K562 (cell line): ENCODE results near the gene SPATA45. TPM values are rescaled to one million over a fixed set of nuclear protein-coding genes. Genes with fewer than 3 reads are reported as not detected.

Experiments
- ATAC-seq: fragments of 200-7000 bp; cut with Tn5 transposase; 3 replicates; pipeline ENCODE4 v1.9.1; 2020; ENCODE audit warnings: moderate library complexity
- BruUV-seq: library from RNA; stranded (reverse); fragments of 400-500 nt; replicated peaks from 2 replicates; lab custom pipeline; 2021; lab: Mats Ljungman, UMichigan
- CTCF ChIA-PET: fragments of 300-600 bp; formaldehyde crosslinking; extraction: SDS; loops from one replicate; lab custom pipeline; 2021; ENCODE audit warnings: low intra/inter-chr PET ratio; lab: Yijun Ruan, JAX
- POLR2A ChIA-PET: fragments of 300-600, 350-650 bp; sonication (Branson Sonifier 250); formaldehyde crosslinking; extraction: SDS; loops from one replicate; lab custom pipeline; 2021; ENCODE audit warnings: antibody characterized with exemption, inconsistent platforms; lab: Yijun Ruan, JAX
- DNase-seq, 4 experiments: peaks; one replicate each; pipeline versions ENCODE4 v3.0.0 to v3.0.0-alpha.2; 2011 to 2018; ENCODE audit warnings: low spot score in 3 of 4, mixed read lengths in 3 of 4; ENCODE audit errors: extremely low read depth in 1 of 4
- FAIRE-seq: peaks from 2 replicates; lab custom pipeline; 2011; peaks lifted over from hg19 to GRCh38; lab: Jason Lieb, UNC
- H2AFZ ChIP-seq: 2 replicates; pipeline ENCODE4 v1.6.0; 2011; ENCODE audit warnings: low read depth, low read length, control low read depth, inconsistent platforms
- H3K27ac ChIP-seq: fragments of 200-600 bp; 3 replicates; pipeline ENCODE4 v1.8.0; 2011; ENCODE audit warnings: low read depth, mild to moderate bottlenecking, control low read depth, inconsistent platforms, low read length, moderate library complexity, mixed read lengths; ENCODE audit errors: extremely low read depth
- H3K27me3 ChIP-seq, 2 experiments: fragments of 300-600 bp in 1 of 2; 2 replicates in 1 of 2; 3 replicates in 1 of 2; pipeline versions ENCODE4 v1.6.0 to v1.8.0; 2011; ENCODE audit warnings: inconsistent platforms in 2 of 2, low read length in 2 of 2, mild to moderate bottlenecking in 1 of 2, mixed read lengths in 1 of 2, moderate library complexity in 1 of 2; ENCODE audit not compliant: control insufficient read depth in 2 of 2, insufficient read depth in 2 of 2
- H3K36me3 ChIP-seq: fragments of 300-600 bp; 3 replicates; pipeline ENCODE4 v1.8.0; 2011; ENCODE audit warnings: mild to moderate bottlenecking, low read length, inconsistent platforms; ENCODE audit not compliant: control insufficient read depth, insufficient read depth
- H3K4me1 ChIP-seq, 2 experiments: fragments of 200-600 bp in 1 of 2; replicated peaks in 1 of 2; 2 replicates in 1 of 2; 3 replicates in 1 of 2; pipeline versions ENCODE4 v1.5.1 to v1.8.0; 2011; ENCODE audit warnings: inconsistent platforms in 2 of 2, low read length in 2 of 2, mild to moderate bottlenecking in 1 of 2, mixed read lengths in 1 of 2, moderate library complexity in 1 of 2; ENCODE audit not compliant: control insufficient read depth in 2 of 2, insufficient read depth in 2 of 2
- H3K4me2 ChIP-seq: 2 replicates; pipeline ENCODE4 v1.6.1; 2011; ENCODE audit warnings: low read length, control low read depth, inconsistent platforms, mixed read lengths; ENCODE audit not compliant: insufficient read depth
- H3K4me3 ChIP-seq: fragments of 200-600 bp; sonication (generic), shearing (Covaris generic); 2 replicates; pipeline ENCODE4 v1.5.1; 2016; ENCODE audit warnings: control low read depth, inconsistent platforms
- H3K79me2 ChIP-seq: fragments of 200-600 bp; 3 replicates; pipeline ENCODE4 v1.8.0; 2011; ENCODE audit warnings: low read length, inconsistent platforms; ENCODE audit not compliant: control insufficient read depth, insufficient read depth
- H3K9ac ChIP-seq, 2 experiments: 2 replicates each; pipeline versions ENCODE4 v1.6.0 to v1.6.1; 2011; ENCODE audit warnings: low read depth in 2 of 2, low read length in 2 of 2, control low read depth in 1 of 2, inconsistent platforms in 1 of 2, mild to moderate bottlenecking in 1 of 2, mixed read lengths in 1 of 2; ENCODE audit not compliant: insufficient read depth in 1 of 2
- H3K9me1 ChIP-seq: one replicate; pipeline ENCODE4 v1.6.0; 2011; ENCODE audit warnings: inconsistent platforms, mild to moderate bottlenecking, low read length, moderate library complexity; ENCODE audit not compliant: control insufficient read depth, insufficient read depth
- H3K9me3 ChIP-seq: replicated peaks from 2 replicates; pipeline ENCODE4 v1.5.1; 2011; ENCODE audit warnings: low read depth, low read length, inconsistent platforms; ENCODE audit not compliant: control insufficient read depth, insufficient read depth
- H4K20me1 ChIP-seq: replicated peaks from 2 replicates; pipeline ENCODE4 v1.6.1; 2011; ENCODE audit warnings: low read length, inconsistent platforms, mixed read lengths; ENCODE audit not compliant: control insufficient read depth, insufficient read depth
- CREB3 ChIP-seq: fragments of 450-650 bp; conservative IDR thresholded peaks from 2 replicates; pipeline ENCODE4 v1.6.1; 2016; ENCODE audit warnings: missing genetic modification characterization, low read depth, mild to moderate bottlenecking, missing compliant biosample characterization, moderate library complexity
- DMBX1 ChIP-seq: fragments of 250-450 bp; sonication (Bioruptor Pico); IDR thresholded peaks from 2 replicates; pipeline ENCODE4 v1.8.0; 2022; ENCODE audit warnings: inconsistent platforms, mild to moderate bottlenecking, moderate library complexity, borderline replicate concordance
- IFI16 ChIP-seq: fragments of 250-450 bp; sonication (Bioruptor Pico); IDR thresholded peaks from 2 replicates; pipeline ENCODE4 v2.1.2; 2022; ENCODE audit warnings: mild to moderate bottlenecking, inconsistent platforms
- MCM7 ChIP-seq, 2 experiments: fragments of 450-650 bp; IDR thresholded peaks; 2 replicates each; pipeline ENCODE4 v1.6.1; 2016 to 2018
- MTA2 ChIP-seq: fragments of 450-650 bp; IDR thresholded peaks from 2 replicates; pipeline ENCODE4 v1.6.1; 2016; ENCODE audit warnings: low read depth
- VEZF1 ChIP-seq: fragments of 200-800 bp; sonication (Bioruptor generic); IDR thresholded peaks from 2 replicates; pipeline ENCODE4 v1.6.1; 2017; ENCODE audit warnings: missing genetic modification characterization, missing compliant biosample characterization
- ZBTB43 ChIP-seq: sonication (generic); formaldehyde crosslinking; IDR thresholded peaks from 2 replicates; pipeline ENCODE4 v1.8.0; 2023; ENCODE audit warnings: mild to moderate bottlenecking, missing genetic modification reagents
- ZBTB9 ChIP-seq: fragments of 450-650 bp; formaldehyde crosslinking; IDR thresholded peaks from 2 replicates; pipeline ENCODE4 v1.4.0; 2020; ENCODE audit warnings: mild to moderate bottlenecking, moderate library complexity
- ZNF57 ChIP-seq: fragments of 450-650 bp; formaldehyde crosslinking; IDR thresholded peaks from 2 replicates; pipeline ENCODE4 v1.4.0; 2020; ENCODE audit warnings: mild to moderate bottlenecking, moderate library complexity
- ZNF75A ChIP-seq: fragments of 450-650 bp; formaldehyde crosslinking; IDR thresholded peaks from 2 replicates; pipeline ENCODE4 v1.4.0; 2020; ENCODE audit warnings: mild to moderate bottlenecking
- WGBS: fragments of 100-300 bp; shearing (Covaris generic); methylation state at CpG from one replicate; pipeline ENCODE4 v1.1.6; 2016; ENCODE audit warnings: low coverage, mixed read lengths; ENCODE audit not compliant: insufficient coverage; ENCODE audit errors: missing lambda C conversion rate; 5-methylcytosine and 5-hydroxymethylcytosine counted together
- in situ Hi-C: fragments of 300-500 bp; cut with MboI; formaldehyde crosslinking; loops from 4 replicates; pipeline ENCODE4 v1.15.0; 2018; ENCODE audit warnings: inconsistent platforms, mixed read lengths
- intact Hi-C: fragments of 100-400 bp; cut with micrococcal nuclease; formaldehyde crosslinking; loops from 2 replicates; pipeline ENCODE4 v1.14.2; 2022
- polyA plus RNA-seq, 8 experiments: library from polyadenylated mRNA; depleted of rRNA in 4 of 8; stranded (reverse) in 5 of 8; unstranded in 3 of 8; fragments of >200 nt; fragmentation: Nextera tagmentation in 2 of 8; fragmentation: Illumina TruSeq in 1 of 8; extraction: Ambion mirVana in 2 of 8; extraction: Trizol in 1 of 8; gene quantifications; 2 replicates each; pipeline versions ENCODE4 v1.2.1 to v1.2.3, GENCODE V29; 2011 to 2014; ENCODE audit warnings: inconsistent platforms in 1 of 8, missing spikeins in 1 of 8
- total RNA-seq, 7 experiments: library from RNA; depleted of rRNA in 6 of 7; stranded (reverse); fragments of >200 nt in 6 of 7; fragmentation: Illumina TruSeq in 2 of 7; extraction: Trizol in 2 of 7; gene quantifications; 2 replicates each; pipeline versions ENCODE4 v1.2.1 to v1.2.3, GENCODE V29; 2011 to 2021; ENCODE audit warnings: low replicate concordance in 1 of 7
- TF ChIP-seq, protein P1 (sequence below): sonication (generic); formaldehyde crosslinking; IDR thresholded peaks from 2 replicates; pipeline ENCODE4 v1.8.1; 2023; ENCODE audit warnings: mild to moderate bottlenecking, missing genetic modification reagents, moderate library complexity

Gene SPATA45
- total and polyA plus RNA-seq, 9 of the 15 experiments (the other 6 are each of a cell fraction or from before 2014, with no cell fraction given): 0.18 TPM; not detected in 8

DNA sequence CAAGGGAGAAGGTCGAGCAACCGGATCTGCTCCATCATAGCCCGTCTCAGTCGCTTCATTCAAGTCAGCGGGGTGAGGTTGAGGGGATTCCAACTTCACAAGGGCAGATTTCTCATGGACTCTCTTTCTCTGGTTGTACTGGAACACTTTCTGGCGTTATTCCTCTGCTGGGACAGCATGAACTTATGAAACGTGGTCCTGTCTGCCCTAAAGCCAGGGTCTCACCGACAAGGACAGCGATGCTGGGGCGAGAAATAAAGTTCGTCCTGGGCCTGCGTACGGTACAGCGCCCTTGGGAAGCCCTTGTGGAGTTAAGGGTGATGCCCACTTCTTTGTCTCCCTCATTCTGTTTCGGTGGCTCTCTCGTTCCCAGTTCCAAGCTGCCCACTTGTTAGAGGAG is 9.3 kb upstream of the SPATA45 start:
- H3K4me1 ChIP-seq: peaks cover 25 to 31% of the 10 kb centered on the region in 2 experiments; a peak in 4 of 5 replicates
- peak overlapping the region; percentile 69; the same call in 1 of the 2 replicates for H3K4me3 ChIP-seq
- 84% methylated on average over 16 of the region's 16 CpGs for WGBS
- ATAC-seq (no peak), FAIRE-seq (no peak), DNase-seq (no peak)
- H3K9me3 ChIP-seq: no peaks in the 10 kb centered on the region
- ChIA-PET POLR2A (interaction anchor here (1.5 kb wide), 1 partner anchor 8 kb away, joined by 12 read pairs; the partner anchor contains the start of gene SPATA45), CTCF (no interaction called here)
- in situ Hi-C loops (no loop called here), intact Hi-C loops (loop anchor here (5.0 kb wide), 1 partner anchor 61 kb away; no protein-coding TSS in a partner anchor)
- H3K27ac ChIP-seq: peak overlapping the region; percentile 85; the same call in 2 of the 3 replicates
- H2AFZ ChIP-seq: no peak overlapping the region
- H3K27me3 ChIP-seq: no peaks in the 10 kb centered on the region
- peak overlapping the region in 1 of 2 experiments; percentile 59; a peak in 2 of 4 replicates for H3K9ac ChIP-seq
- peaks cover 36% of the 10 kb centered on the region for H3K79me2 ChIP-seq
- no peaks in the 10 kb centered on the region for H3K36me3 ChIP-seq
- no peaks in the 10 kb centered on the region for H3K9me1 ChIP-seq
- peaks cover 13% of the 10 kb centered on the region; the same call in 1 of the 2 replicates for H4K20me1 ChIP-seq
- peak overlapping the region; percentile 97 for H3K4me2 ChIP-seq
- BruUV-seq: no TSS peak
- no peak for TF ChIP-seq ZNF75A
- no peak for TF ChIP-seq DMBX1 (CRISPR knock-in tag)
- TF ChIP-seq ZBTB9: no peak
- no peak for TF ChIP-seq ZNF57 (CRISPR knock-in tag)
- no peak for TF ChIP-seq CREB3
- TF ChIP-seq, protein P1, sequence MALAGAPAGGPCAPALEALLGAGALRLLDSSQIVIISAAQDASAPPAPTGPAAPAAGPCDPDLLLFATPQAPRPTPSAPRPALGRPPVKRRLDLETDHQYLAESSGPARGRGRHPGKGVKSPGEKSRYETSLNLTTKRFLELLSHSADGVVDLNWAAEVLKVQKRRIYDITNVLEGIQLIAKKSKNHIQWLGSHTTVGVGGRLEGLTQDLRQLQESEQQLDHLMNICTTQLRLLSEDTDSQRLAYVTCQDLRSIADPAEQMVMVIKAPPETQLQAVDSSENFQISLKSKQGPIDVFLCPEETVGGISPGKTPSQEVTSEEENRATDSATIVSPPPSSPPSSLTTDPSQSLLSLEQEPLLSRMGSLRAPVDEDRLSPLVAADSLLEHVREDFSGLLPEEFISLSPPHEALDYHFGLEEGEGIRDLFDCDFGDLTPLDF (CRISPR knock-in tag): no peak
- no peak for TF ChIP-seq VEZF1 (CRISPR knock-in tag)
- TF ChIP-seq MCM7 (IDR thresholded peaks at IDR 0.05): no peak
- no peak for TF ChIP-seq MTA2
- no peak for TF ChIP-seq IFI16
- no peak for TF ChIP-seq ZBTB43 (CRISPR knock-in tag)
